CD14-positive monocyte (primary cell): ENCODE results near the gene NPC2. TPM values are rescaled to one million over a fixed set of nuclear protein-coding genes. Genes with fewer than 3 reads are reported as not detected.

Experiments
- DNase-seq, 3 donors: peaks; one replicate each; pipeline ENCODE4 v3.0.0-alpha.2; 2011 to 2022
- H2AFZ ChIP-seq: 2 replicates; pipeline ENCODE4 v1.6.0; 2012; ENCODE audit warnings: mild to moderate bottlenecking, low read depth, low read length, inconsistent platforms; ENCODE audit not compliant: insufficient read depth, poor library complexity, severe bottlenecking
- H3K27ac ChIP-seq, 2 donors: 1 replicate in 1 of 2; 2 replicates in 1 of 2; pipeline ENCODE4 v1.5.1; 2012 to 2013; ENCODE audit warnings: low read length in 2 of 2, control low read depth in 1 of 2, inconsistent platforms in 1 of 2, low read depth in 1 of 2, mild to moderate bottlenecking in 1 of 2
- H3K27me3 ChIP-seq, 2 donors: one replicate each; pipeline versions ENCODE4 v1.6.0 to v1.6.1; 2011 to 2013; ENCODE audit warnings: low read length in 2 of 2; ENCODE audit not compliant: control insufficient read depth in 2 of 2, insufficient read depth in 2 of 2
- H3K36me3 ChIP-seq, 2 donors: replicated peaks in 1 of 2; 1 replicate in 1 of 2; 2 replicates in 1 of 2; pipeline versions ENCODE4 v1.5.1 to v1.6.1; 2012 to 2013; ENCODE audit warnings: low read length in 2 of 2, control low read depth in 1 of 2, inconsistent platforms in 1 of 2, mild to moderate bottlenecking in 1 of 2; ENCODE audit not compliant: insufficient read depth in 2 of 2, control insufficient read depth in 1 of 2
- H3K4me1 ChIP-seq, 2 donors: 1 replicate in 1 of 2; 2 replicates in 1 of 2; pipeline versions ENCODE4 v1.5.1 to v1.6.1; 2012 to 2013; ENCODE audit warnings: low read length in 2 of 2, control low read depth in 1 of 2, inconsistent platforms in 1 of 2, mild to moderate bottlenecking in 1 of 2, moderate library complexity in 1 of 2; ENCODE audit not compliant: insufficient read depth in 2 of 2, control insufficient read depth in 1 of 2
- H3K4me2 ChIP-seq: replicated peaks from 2 replicates; pipeline ENCODE3; 2012; ENCODE audit warnings: low read length, moderate library complexity, mild to moderate bottlenecking; ENCODE audit not compliant: poor library complexity, severe bottlenecking; ENCODE audit errors: extremely low read depth
- H3K4me3 ChIP-seq, 3 experiments: fragments of 200-600 bp in 1 of 3; sonication (generic) in 1 of 3; replicated peaks in 1 of 3; 1 replicate in 2 of 3; 2 replicates in 1 of 3; pipeline ENCODE4 v1.5.1; 2011 to 2013; ENCODE audit warnings: low read length in 3 of 3, mild to moderate bottlenecking in 3 of 3, control low read depth in 2 of 3, low read depth in 2 of 3, inconsistent platforms in 1 of 3, moderate library complexity in 1 of 3
- H3K79me2 ChIP-seq: 2 replicates; pipeline ENCODE4 v1.6.0; 2012; ENCODE audit warnings: mild to moderate bottlenecking, control low read depth, inconsistent platforms, low read length, moderate library complexity; ENCODE audit not compliant: insufficient read depth
- H3K9ac ChIP-seq: 2 replicates; pipeline ENCODE4 v1.6.0; 2017; ENCODE audit warnings: low read length, mild to moderate bottlenecking; ENCODE audit not compliant: insufficient read depth, poor library complexity, severe bottlenecking
- H3K9me3 ChIP-seq, 2 donors: replicated peaks in 1 of 2; 1 replicate in 1 of 2; 2 replicates in 1 of 2; pipeline versions ENCODE4 v1.5.1 to v1.6.1; 2012 to 2013; ENCODE audit warnings: low read length in 2 of 2, control low read depth in 1 of 2; ENCODE audit not compliant: control insufficient read depth in 1 of 2, insufficient read depth in 1 of 2
- H4K20me1 ChIP-seq: 2 replicates; pipeline ENCODE4 v1.6.0; 2012; ENCODE audit warnings: mild to moderate bottlenecking, low read length, control low read depth, moderate library complexity; ENCODE audit not compliant: insufficient read depth
- H3K27ac Mint-ChIP-seq, 7 donors: one replicate each; pipeline ENCODE4 v1.8.0; 2020; ENCODE audit warnings: mild to moderate bottlenecking in 7 of 7, mixed read lengths in 7 of 7, moderate library complexity in 6 of 7, inconsistent platforms in 2 of 7
- H3K27me3 Mint-ChIP-seq, 3 donors: one replicate each; pipeline ENCODE4 v1.8.0; 2021 to 2022; ENCODE audit warnings: low read depth in 3 of 3, mild to moderate bottlenecking in 3 of 3, mixed read lengths in 3 of 3, moderate library complexity in 3 of 3, inconsistent platforms in 1 of 3
- H3K36me3 Mint-ChIP-seq, 2 donors: one replicate each; pipeline ENCODE4 v1.8.0; 2020; ENCODE audit warnings: mixed read lengths in 2 of 2, inconsistent platforms in 1 of 2, mild to moderate bottlenecking in 1 of 2
- H3K4me1 Mint-ChIP-seq: one replicate; pipeline ENCODE4 v1.8.0; 2020; ENCODE audit warnings: mild to moderate bottlenecking, mixed read lengths
- H3K4me3 Mint-ChIP-seq, 2 donors: one replicate each; pipeline ENCODE4 v1.8.0; 2020; ENCODE audit warnings: mild to moderate bottlenecking in 2 of 2, mixed read lengths in 2 of 2, moderate library complexity in 1 of 2
- H3K9me3 Mint-ChIP-seq, 7 donors: one replicate each; pipeline ENCODE4 v1.8.0; 2020 to 2022; ENCODE audit warnings: mixed read lengths in 7 of 7, mild to moderate bottlenecking in 6 of 7, moderate library complexity in 6 of 7, inconsistent platforms in 2 of 7
- CTCF ChIP-seq: fragments of 200-600 bp; IDR thresholded peaks from one replicate; pipeline ENCODE4 v1.8.0; 2022; ENCODE audit warnings: antibody characterized with exemption, mild to moderate bottlenecking
- WGBS: methylation state at CpG from one replicate; pipeline ENCODE4 v1.1.5; 2013; ENCODE audit warnings: missing lambda C conversion rate; ENCODE audit not compliant: insufficient coverage; 5-methylcytosine and 5-hydroxymethylcytosine counted together
- intact Hi-C, 2 donors: fragments of 100-400 bp; cut with micrococcal nuclease; formaldehyde crosslinking; loops; one replicate each; pipeline versions ENCODE4 v1.15.0 to v1.15.1; 2023
- polyA plus RNA-seq, 3 donors: library from polyadenylated mRNA; depleted of rRNA in 1 of 3; unstranded in 2 of 3; stranded (reverse) in 1 of 3; fragments of 300-500 nt in 2 of 3; fragments of >200 nt in 1 of 3; fragmentation: Illumina TruSeq in 2 of 3; gene quantifications; 1 replicate in 2 of 3; 2 replicates in 1 of 3; pipeline ENCODE4 v1.2.3, GENCODE V29; 2012 to 2021

NPC2 gene
- polyA plus RNA-seq, 3 donors: 675 to 1,159 (median 772) TPM

- H3K27ac Mint-ChIP-seq: no peak overlapping the region
- H3K4me1 Mint-ChIP-seq: peaks cover 30% of the 10 kb centered on the region
- DNase-seq: no peak
- TF ChIP-seq CTCF: no peak
- intact Hi-C loops: no loop called here
- no peak overlapping the region for H3K4me3 Mint-ChIP-seq
- no peak overlapping the region for H2AFZ ChIP-seq
- peaks cover 0 to 1% (median 0%) of the 10 kb centered on the region in 3 donors for H3K27me3 Mint-ChIP-seq
- peaks cover 27% of the 10 kb centered on the region for H3K79me2 ChIP-seq
- no peaks in the 10 kb centered on the region for H3K9me3 Mint-ChIP-seq
- H3K4me1 ChIP-seq: peaks cover 20 to 31% of the 10 kb centered on the region in 2 donors
- H3K27ac ChIP-seq: no peak overlapping the region
- no peaks in the 10 kb centered on the region for H3K9me3 ChIP-seq
- no peak overlapping the region for H3K4me3 ChIP-seq
- no peaks in the 10 kb centered on the region for H3K27me3 ChIP-seq
- H4K20me1 ChIP-seq: peaks cover 94% of the 10 kb centered on the region
- H3K9ac ChIP-seq: no peak overlapping the region
- H3K36me3 Mint-ChIP-seq: peaks cover 87 to 89% of the 10 kb centered on the region in 2 donors
- peaks cover 75 to 81% of the 10 kb centered on the region in 2 donors for H3K36me3 ChIP-seq
- no peak overlapping the region for H3K4me2 ChIP-seq
Observed at GRCh38 chr14:74483321-74483720, 9.8 kb downstream of the NPC2 start.

GRCh38 chr14:74482571-74482970, 10.5 kb downstream of the NPC2 start:
- no peak overlapping the region for H3K4me2 ChIP-seq
- H3K9ac ChIP-seq: no peak overlapping the region
- Mint-ChIP-seq H3K4me1 (peaks cover 24% of the 10 kb centered on the region), H3K36me3 (peaks cover 85 to 91% of the 10 kb centered on the region in 2 donors), H3K27ac (peak overlapping the region in 1 of 7 donors; percentile 50), H3K4me3 (no peak overlapping the region), H3K9me3 (no peaks in the 10 kb centered on the region), H3K27me3 (no peaks in the 10 kb centered on the region)
- no peaks in the 10 kb centered on the region for H3K27me3 ChIP-seq
- peaks cover 12 to 23% of the 10 kb centered on the region in 2 donors for H3K4me1 ChIP-seq
- intact Hi-C loops: no loop called here
- no peak for TF ChIP-seq CTCF
- peaks cover 83 to 89% of the 10 kb centered on the region in 2 donors for H3K36me3 ChIP-seq
- H3K79me2 ChIP-seq: peaks cover 20% of the 10 kb centered on the region
- no peaks in the 10 kb centered on the region for H3K9me3 ChIP-seq
- peaks cover 94% of the 10 kb centered on the region for H4K20me1 ChIP-seq
- DNase-seq: no peak
- 100% methylated on average over 3 of the region's 3 CpGs for WGBS
- no peak overlapping the region for H3K27ac ChIP-seq
- no peak overlapping the region for H2AFZ ChIP-seq
- no peak overlapping the region for H3K4me3 ChIP-seq
